ENCODE measurements around the gene TCFL5. TPM values are rescaled to one million over a fixed set of nuclear protein-coding genes. Genes with fewer than 3 reads are reported as not detected.

The TCFL5 gene
- total and polyA plus RNA-seq, 2 donors (not counting 3 experiments of a cell fraction or from before 2014, with no cell fraction given): 4.4 to 11.1 TPM

DNA sequence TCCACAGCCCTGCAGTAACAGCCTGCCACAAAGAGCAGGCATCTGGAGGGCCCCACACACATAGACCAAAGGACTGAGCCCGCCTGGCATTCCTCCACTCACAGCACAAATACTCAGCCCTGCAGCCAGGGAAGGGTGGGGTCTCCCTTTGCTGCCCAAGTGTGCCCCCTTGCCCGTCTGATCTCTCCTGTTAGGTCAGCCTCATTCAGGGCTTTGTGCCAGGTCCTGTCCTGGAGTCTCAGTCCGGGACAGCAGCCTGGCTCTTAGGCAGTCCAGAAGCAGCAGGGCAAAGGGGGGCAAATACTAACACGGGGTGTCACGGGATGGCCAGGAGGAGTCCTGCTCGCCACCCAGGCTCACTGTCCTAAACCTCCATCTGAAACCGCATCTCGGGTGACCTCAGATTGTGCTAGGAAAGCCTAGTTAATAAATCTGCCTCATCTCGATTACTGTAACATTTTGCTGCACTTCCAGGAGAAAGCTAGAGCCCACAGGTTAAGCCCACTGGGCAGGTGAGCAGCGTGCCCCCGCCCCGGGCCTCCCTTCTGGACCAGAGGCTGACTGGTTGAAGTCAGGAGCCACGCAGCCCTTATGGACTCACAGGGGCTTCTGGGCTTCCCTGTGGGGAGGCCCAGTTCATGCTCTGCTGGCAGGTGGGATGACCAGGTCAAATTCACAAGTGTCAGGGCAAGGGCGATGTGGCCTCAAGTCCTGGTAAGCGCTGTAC lies 60.2 kb downstream of the TCFL5 start:
- Histone ChIP-seq H4K20me1 (replicated peaks; ENCODE audit: control insufficient read depth, extremely low read depth, insufficient read depth, low read length) (no peaks in the 10 kb centered on the region), H3K4me3 (replicated peaks in 1 of 3; ENCODE audit: insufficient read depth in 1 of 3, low read depth in 1 of 3, low read length in 3 of 3) (no peak overlapping the region), H3K27me3 (ENCODE audit: control insufficient read depth in 2 of 2, insufficient read depth in 2 of 2, low read length in 2 of 2) (no peaks in the 10 kb centered on the region), H3K36me3 (ENCODE audit: control insufficient read depth in 2 of 2, extremely low read depth in 1 of 2, insufficient read depth in 2 of 2, low read length in 2 of 2) (peaks cover 11 to 12% of the 10 kb centered on the region in 2 experiments), H2AFZ (ENCODE audit: low read depth, low read length) (no peak overlapping the region), H3K27ac (ENCODE audit: insufficient read depth, low read depth, low read length) (no peak overlapping the region), H3K9me3 (replicated peaks; ENCODE audit: control insufficient read depth, insufficient read depth, low read length) (no peaks in the 10 kb centered on the region), H3K79me2 (ENCODE audit: control insufficient read depth, insufficient read depth, low read length) (peaks cover 25% of the 10 kb centered on the region), H3K4me2 (ENCODE audit: insufficient read depth, low read length) (no peak overlapping the region), H3K9ac (replicated peaks; ENCODE audit: extremely low read depth, insufficient read depth, low read length) (no peak overlapping the region), H3K4me1 (ENCODE audit: control insufficient read depth, extremely low read depth, insufficient read depth, low read length) (peaks cover 14% of the 10 kb centered on the region), H3K9me1 (replicated peaks; ENCODE audit: control insufficient read depth, extremely low read depth, insufficient read depth, low read length) (no peaks in the 10 kb centered on the region)
- CTCF ChIA-PET: no interaction called here
- intact Hi-C loops (cut with micrococcal nuclease): loop anchor here (10.0 kb wide), 1 partner anchor 417 kb away; the partner anchor contains the start of gene RPS21
- TF ChIP-seq JUN (IDR thresholded peaks at IDR 0.05; ENCODE audit: borderline replicate concordance, insufficient read depth, insufficient read length, low read depth) (no peak), POLR2A (IDR thresholded peaks at IDR 0.05; ENCODE audit: low read depth, low read length) (no peak), MYC (IDR thresholded peaks at IDR 0.05; ENCODE audit: low read depth, low read length) (no peak), POLR2AphosphoS5 (IDR thresholded peaks at IDR 0.05; ENCODE audit: insufficient read depth, low read depth, low read length) (no peak), FOS (IDR thresholded peaks at IDR 0.05; ENCODE audit: borderline replicate concordance, insufficient read depth, low read length) (no peak), GATA2 (IDR thresholded peaks at IDR 0.05; ENCODE audit: insufficient read depth, insufficient read length, low read depth, low read length) (no peak)
- TF ChIP-seq, protein P1, sequence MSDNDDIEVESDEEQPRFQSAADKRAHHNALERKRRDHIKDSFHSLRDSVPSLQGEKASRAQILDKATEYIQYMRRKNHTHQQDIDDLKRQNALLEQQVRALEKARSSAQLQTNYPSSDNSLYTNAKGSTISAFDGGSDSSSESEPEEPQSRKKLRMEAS (IDR thresholded peaks at IDR 0.05; ENCODE audit: insufficient read depth, insufficient read length): no peak
- TF ChIP-seq, protein P2, sequence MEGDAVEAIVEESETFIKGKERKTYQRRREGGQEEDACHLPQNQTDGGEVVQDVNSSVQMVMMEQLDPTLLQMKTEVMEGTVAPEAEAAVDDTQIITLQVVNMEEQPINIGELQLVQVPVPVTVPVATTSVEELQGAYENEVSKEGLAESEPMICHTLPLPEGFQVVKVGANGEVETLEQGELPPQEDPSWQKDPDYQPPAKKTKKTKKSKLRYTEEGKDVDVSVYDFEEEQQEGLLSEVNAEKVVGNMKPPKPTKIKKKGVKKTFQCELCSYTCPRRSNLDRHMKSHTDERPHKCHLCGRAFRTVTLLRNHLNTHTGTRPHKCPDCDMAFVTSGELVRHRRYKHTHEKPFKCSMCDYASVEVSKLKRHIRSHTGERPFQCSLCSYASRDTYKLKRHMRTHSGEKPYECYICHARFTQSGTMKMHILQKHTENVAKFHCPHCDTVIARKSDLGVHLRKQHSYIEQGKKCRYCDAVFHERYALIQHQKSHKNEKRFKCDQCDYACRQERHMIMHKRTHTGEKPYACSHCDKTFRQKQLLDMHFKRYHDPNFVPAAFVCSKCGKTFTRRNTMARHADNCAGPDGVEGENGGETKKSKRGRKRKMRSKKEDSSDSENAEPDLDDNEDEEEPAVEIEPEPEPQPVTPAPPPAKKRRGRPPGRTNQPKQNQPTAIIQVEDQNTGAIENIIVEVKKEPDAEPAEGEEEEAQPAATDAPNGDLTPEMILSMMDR (IDR thresholded peaks at IDR 0.05; ENCODE audit: extremely low read depth in 1 of 2, insufficient read depth in 1 of 2, low read depth in 1 of 2, low read length in 2 of 2): no peak
- no TSS peak for BruUV-seq (replicated peaks)
- dilution Hi-C loops (cut with MboI; ENCODE audit: extremely low pct_ligation_motif_present, low sequenced_read_pairs): no loop called here
- DNase-seq (ENCODE audit: low read depth, low spot score): no peak
- POLR2A ChIA-PET: no interaction called here
- FAIRE-seq: no peak

Data from endothelial cell of umbilical vein (primary cell).